ENCODE measurements around the gene IKBKG.
"Not testable (repeated sequence)": the region's sequence is repeated elsewhere in the genome, so short reads cannot be mapped to it uniquely, and the experiment has no call there.

IKBKG gene

DNA sequence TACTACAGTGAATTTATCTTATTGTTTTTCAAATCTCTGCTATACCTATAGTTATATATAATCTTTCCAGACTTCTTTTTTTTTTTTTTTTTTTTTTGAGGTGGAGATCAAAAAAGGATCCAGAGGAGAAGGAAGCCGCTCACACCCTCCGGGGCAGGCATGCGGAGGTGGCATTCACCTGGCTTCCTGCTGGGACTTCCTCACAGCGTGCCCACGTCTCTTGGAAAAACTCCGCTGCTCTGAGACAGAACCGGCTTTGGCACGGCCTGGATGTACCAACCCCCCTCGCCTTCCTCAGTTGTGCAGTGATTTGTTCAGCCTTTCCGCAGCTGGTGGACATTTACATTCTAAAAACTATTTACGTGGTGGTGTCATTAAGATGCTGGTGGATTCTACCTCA lies 60.6 kb downstream of the IKBKG start:
- DNase-seq, result not testable (repeated sequence)

DNA sequence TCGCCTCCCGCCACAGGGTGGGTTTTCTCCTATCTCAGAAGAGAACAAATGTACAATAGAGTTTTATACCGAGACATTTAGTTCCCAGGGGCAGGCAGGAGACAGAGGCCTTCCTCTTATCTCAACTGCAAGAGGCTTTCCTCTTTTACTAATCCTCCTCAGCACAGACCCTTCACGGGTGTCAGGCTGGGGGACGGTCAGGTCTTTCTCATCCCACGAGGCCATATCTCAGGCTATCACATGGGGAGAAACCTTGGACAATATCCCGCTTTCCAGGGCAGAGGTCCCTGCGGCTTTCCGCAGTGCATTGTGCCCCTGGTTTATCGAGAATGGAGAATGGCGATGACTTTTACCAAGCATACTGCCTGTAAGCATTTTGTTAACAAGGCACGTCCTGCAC lies 61.4 kb downstream of the IKBKG start:
- DNase-seq, result not testable (repeated sequence)

DNA sequence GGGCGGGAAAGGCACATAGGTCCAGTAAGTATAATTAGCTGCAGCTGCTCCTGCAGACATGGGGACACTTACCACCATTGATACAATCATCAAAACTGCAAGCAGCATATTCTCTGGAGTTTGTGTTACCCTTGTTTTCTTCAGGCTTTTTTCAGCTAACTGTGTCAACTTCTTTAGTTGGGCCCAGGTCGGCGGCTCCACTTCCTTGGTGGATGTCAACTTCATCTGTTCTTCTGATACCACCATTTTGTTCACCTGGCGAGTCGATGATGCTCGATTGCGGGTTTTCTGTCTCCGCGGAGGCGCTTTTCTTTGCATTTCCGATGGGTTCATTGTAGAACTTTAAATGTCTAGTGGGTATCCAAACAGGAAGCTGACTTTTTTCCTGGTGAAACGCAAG lies 63.7 kb downstream of the IKBKG start:
- not testable (repeated sequence) for DNase-seq

DNA sequence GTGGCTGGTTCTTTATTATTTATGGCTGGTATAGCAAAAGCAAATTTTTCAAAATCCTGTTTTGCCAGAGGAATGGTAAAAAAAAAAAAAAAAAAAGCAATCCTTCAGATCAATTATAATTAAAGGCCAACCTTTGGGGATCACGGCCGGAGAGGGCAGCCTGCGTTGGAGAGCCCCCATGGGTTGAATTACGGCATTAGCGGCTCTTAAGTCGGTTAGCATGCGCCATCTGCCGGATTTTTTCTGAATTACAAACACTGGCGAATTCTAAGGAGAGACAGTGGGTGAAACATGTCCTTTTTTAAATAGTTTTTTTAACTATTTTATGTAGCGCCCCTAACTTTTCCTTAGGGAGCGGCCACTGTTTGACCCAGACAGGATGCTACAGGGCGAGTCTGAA lies 66.2 kb downstream of the IKBKG start:
- not testable (repeated sequence) for DNase-seq

Data from DMS79 treated with DMSO at 0.1 percent for 48 hours (cell line).